GM19193 (cell line): Measurements from ENCODE around the gene ZNF561.

Experiments used
- POLR2A ChIP-seq: IDR thresholded peaks from 4 replicates; pipeline ENCODE4 v1.6.1; 2011; ENCODE audit not compliant: insufficient read depth, insufficient read length; ENCODE audit errors: extremely low read depth

The ZNF561 gene

GRCh38 chr19:9621156-9622037 is at the start of gene ZNF561:
TSS of gene ZNF561 (minus strand) at chr19:9621232. CDS start at chr19:9619456, 1,776 bp downstream.
- TF ChIP-seq POLR2A, result peak; percentile 78

GRCh38 chr19:9668544-9668943 is 47.5 kb upstream of the ZNF561 start:
- no peak for TF ChIP-seq POLR2A

GRCh38 chr19:9667898-9668297 is 46.9 kb upstream of the ZNF561 start:
- no peak for TF ChIP-seq POLR2A

- TF ChIP-seq POLR2A, result no peak
Observed at GRCh38 chr19:9658769-9659168, 37.7 kb upstream of the ZNF561 start.

- TF ChIP-seq POLR2A, result no peak
Observed at GRCh38 chr19:9650345-9650744, 29.3 kb upstream of the ZNF561 start.

GRCh38 chr19:9645472-9645871 is 24.4 kb upstream of the ZNF561 start:
- TF ChIP-seq POLR2A, result no peak

GRCh38 chr19:9644472-9644871 is 23.4 kb upstream of the ZNF561 start:
- no peak for TF ChIP-seq POLR2A

GRCh38 chr19:9641810-9642209 is 20.8 kb upstream of the ZNF561 start:
- no peak for TF ChIP-seq POLR2A

GRCh38 chr19:9640956-9641355 is 19.9 kb upstream of the ZNF561 start:
- no peak for TF ChIP-seq POLR2A

GRCh38 chr19:9636018-9636417 is 15.0 kb upstream of the ZNF561 start:
- no peak for TF ChIP-seq POLR2A

- TF ChIP-seq POLR2A, result no peak
Observed at GRCh38 chr19:9627856-9628255, 6.8 kb upstream of the ZNF561 start.

- no peak for TF ChIP-seq POLR2A
Observed at GRCh38 chr19:9622531-9622930, 1.5 kb upstream of the ZNF561 start.

GRCh38 chr19:9620842-9621155 is 233 bp downstream of the ZNF561 start:
- TF ChIP-seq POLR2A, result no peak

- TF ChIP-seq POLR2A, result no peak
Observed at GRCh38 chr19:9615844-9616243, 5.2 kb downstream of the ZNF561 start.

- no peak for TF ChIP-seq POLR2A
Observed at GRCh38 chr19:9610484-9611113, 10.4 kb downstream of the ZNF561 start.

GRCh38 chr19:9608912-9609311 is 12.1 kb downstream of the ZNF561 start:
- TF ChIP-seq POLR2A, result no peak
